Right lobe of liver (tissue), 6 donors: Measurements from ENCODE around the gene NME8. TPM values are rescaled to one million over a fixed set of nuclear protein-coding genes. Genes with fewer than 3 reads are reported as not detected.

Experiments used
- ATAC-seq, 4 donors: fragments of 200-7000 bp; cut with Tn5 transposase; one replicate each; pipeline ENCODE4 v1.9.1; 2020; ENCODE audit warnings: mild to moderate bottlenecking in 4 of 4, moderate library complexity in 4 of 4
- DNase-seq, 3 donors: peaks; one replicate each; pipeline ENCODE4 v3.0.0-alpha.2; 2020
- H3K27ac ChIP-seq, 3 donors: fragments of 200-600 bp; one replicate each; pipeline ENCODE4 v1.8.0; 2022
- H3K27me3 ChIP-seq, 2 donors: fragments of 200-600 bp; one replicate each; pipeline ENCODE4 v1.8.0; 2022
- H3K36me3 ChIP-seq, 4 donors: fragments of 200-600 bp; sonication (generic) in 1 of 4; one replicate each; pipeline versions ENCODE4 v1.5.1 to v1.8.0; 2017 to 2022; ENCODE audit warnings: control low read depth in 1 of 4
- H3K4me1 ChIP-seq, 4 donors: fragments of 200-600 bp; sonication (generic) in 1 of 4; one replicate each; pipeline versions ENCODE4 v1.5.1 to v1.8.0; 2017 to 2022; ENCODE audit warnings: control low read depth in 1 of 4
- H3K4me3 ChIP-seq, 3 donors: fragments of 200-600 bp; one replicate each; pipeline ENCODE4 v1.8.0; 2022
- H3K9me3 ChIP-seq, 4 donors: fragments of 200-600 bp; sonication (generic) in 1 of 4; one replicate each; pipeline versions ENCODE4 v1.5.1 to v1.8.0; 2017 to 2022; ENCODE audit warnings: control low read depth in 1 of 4
- POLR2A ChIP-seq: fragments of 450-650 bp; IDR thresholded peaks from one replicate; pipeline ENCODE4 v1.6.1; 2017; ENCODE audit warnings: antibody characterized with exemption, mild to moderate bottlenecking
- WGBS: methylation state at CpG from one replicate; pipeline ENCODE4 v1.1.6; 2018; ENCODE audit warnings: low coverage, low lambda C conversion rate; ENCODE audit not compliant: insufficient coverage; ENCODE audit errors: missing lambda C conversion rate; 5-methylcytosine and 5-hydroxymethylcytosine counted together
- intact Hi-C, 2 donors: fragments of 100-400 bp; cut with DNase I; formaldehyde crosslinking; loops; one replicate each; pipeline versions ENCODE4 v1.11.2 to v1.14.1; 2022
- total RNA-seq, 6 experiments: library from RNA; depleted of rRNA in 2 of 6; stranded (reverse); fragments of >200 nt in 2 of 6; fragmentation: NEBNext Ultra II Directional in 3 of 6; extraction: Animal tissue kit (Norgen Biotek cat#: 25700) in 3 of 6; gene quantifications; one replicate each; pipeline versions ENCODE4 v1.1.0 to v1.2.4, GENCODE V29; 2016 to 2023
- TF ChIP-seq, protein P1 (sequence below), 4 donors: fragments of 200-600 bp in 3 of 4; fragments of 450-650 bp in 1 of 4; IDR thresholded peaks; one replicate each; pipeline versions ENCODE4 v1.5.1 to v1.8.0; 2016 to 2022; ENCODE audit warnings: antibody characterized with exemption in 4 of 4, mild to moderate bottlenecking in 2 of 4
- donor health status: DM: no; HTN: yes; CAD: no.
- donor health status: DM: no; HTN: no; CAD: no.
- donor health status: DM: no; HTN: no; CAD: no.
- donor health status: DM: no; HTN: yes; CAD: no.
- donor health status: DM: no; HTN: yes; CAD: no.

Gene NME8
- total RNA-seq, 6 experiments from 2014 or later = 0.53 TPM; not detected in 5

DNA sequence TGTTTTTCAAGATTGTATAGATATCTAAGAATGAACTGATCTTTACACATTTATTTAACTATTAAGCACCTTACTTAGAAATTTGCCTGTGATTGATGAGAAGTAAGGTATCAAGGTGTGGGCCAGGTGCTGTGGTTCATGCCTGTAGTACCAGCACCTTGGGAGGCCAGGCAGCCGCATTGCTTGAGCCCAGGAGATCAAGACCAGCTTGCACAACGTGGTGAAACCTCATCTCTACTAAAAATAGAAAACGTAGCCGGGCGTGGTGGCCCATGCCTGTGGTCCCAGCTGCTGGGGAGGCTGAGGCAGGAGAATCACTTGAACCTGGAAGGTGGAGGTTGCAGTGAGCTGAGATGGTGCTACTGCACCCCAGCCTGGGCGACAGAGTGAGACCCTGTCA lies 33.7 kb downstream of the NME8 start:
- WGBS = 60% methylated on average over 5 of the region's 6 CpGs

DNA sequence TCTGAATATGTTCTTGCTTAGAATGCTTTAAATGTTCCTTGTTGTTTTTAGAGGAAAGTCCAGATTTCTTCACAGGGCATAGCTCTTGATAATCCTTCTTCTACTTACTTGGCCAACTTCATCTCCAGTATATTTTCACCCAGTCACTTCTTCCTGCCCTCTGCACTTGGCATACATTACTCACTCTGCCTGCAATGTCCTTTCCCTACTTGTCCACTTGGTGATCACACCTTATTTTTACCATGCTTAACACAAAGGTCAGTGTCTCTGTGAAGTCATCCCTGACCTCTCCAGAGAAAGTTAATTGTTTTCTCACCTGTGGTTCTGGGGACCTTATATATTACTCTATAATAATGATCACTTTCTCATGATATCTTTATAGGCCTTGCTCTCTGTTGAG lies 45.0 kb downstream of the NME8 start:
- no peak for ATAC-seq
- intact Hi-C loops = loop anchor here in 1 of 2 donors (10.0 kb wide), 1 partner anchor 331 kb away; no protein-coding TSS in a partner anchor
- Histone ChIP-seq H3K4me3 (no peak overlapping the region), H3K27ac (no peak overlapping the region), H3K27me3 (no peaks in the 10 kb centered on the region), H3K4me1 (no peaks in the 10 kb centered on the region), H3K9me3 (no peaks in the 10 kb centered on the region), H3K36me3 (no peaks in the 10 kb centered on the region)
- DNase-seq = no peak
- no peak for TF ChIP-seq POLR2A
- TF ChIP-seq, protein P1, sequence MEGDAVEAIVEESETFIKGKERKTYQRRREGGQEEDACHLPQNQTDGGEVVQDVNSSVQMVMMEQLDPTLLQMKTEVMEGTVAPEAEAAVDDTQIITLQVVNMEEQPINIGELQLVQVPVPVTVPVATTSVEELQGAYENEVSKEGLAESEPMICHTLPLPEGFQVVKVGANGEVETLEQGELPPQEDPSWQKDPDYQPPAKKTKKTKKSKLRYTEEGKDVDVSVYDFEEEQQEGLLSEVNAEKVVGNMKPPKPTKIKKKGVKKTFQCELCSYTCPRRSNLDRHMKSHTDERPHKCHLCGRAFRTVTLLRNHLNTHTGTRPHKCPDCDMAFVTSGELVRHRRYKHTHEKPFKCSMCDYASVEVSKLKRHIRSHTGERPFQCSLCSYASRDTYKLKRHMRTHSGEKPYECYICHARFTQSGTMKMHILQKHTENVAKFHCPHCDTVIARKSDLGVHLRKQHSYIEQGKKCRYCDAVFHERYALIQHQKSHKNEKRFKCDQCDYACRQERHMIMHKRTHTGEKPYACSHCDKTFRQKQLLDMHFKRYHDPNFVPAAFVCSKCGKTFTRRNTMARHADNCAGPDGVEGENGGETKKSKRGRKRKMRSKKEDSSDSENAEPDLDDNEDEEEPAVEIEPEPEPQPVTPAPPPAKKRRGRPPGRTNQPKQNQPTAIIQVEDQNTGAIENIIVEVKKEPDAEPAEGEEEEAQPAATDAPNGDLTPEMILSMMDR (IDR thresholded peaks at IDR 0.05) = no peak

More for the DNA sequence above, 33.7 kb downstream of the NME8 start:
- intact Hi-C loops = no loop called here
- no peak for ATAC-seq
- TF ChIP-seq POLR2A = no peak
- TF ChIP-seq, protein P1 (IDR thresholded peaks at IDR 0.05) = no peak
- no peaks in the 10 kb centered on the region for H3K36me3 ChIP-seq
- no peak for DNase-seq
- H3K4me3 ChIP-seq = no peak overlapping the region
- no peak overlapping the region for H3K27ac ChIP-seq
- H3K4me1 ChIP-seq = no peaks in the 10 kb centered on the region
- no peaks in the 10 kb centered on the region for H3K9me3 ChIP-seq
- H3K27me3 ChIP-seq = no peaks in the 10 kb centered on the region

DNA sequence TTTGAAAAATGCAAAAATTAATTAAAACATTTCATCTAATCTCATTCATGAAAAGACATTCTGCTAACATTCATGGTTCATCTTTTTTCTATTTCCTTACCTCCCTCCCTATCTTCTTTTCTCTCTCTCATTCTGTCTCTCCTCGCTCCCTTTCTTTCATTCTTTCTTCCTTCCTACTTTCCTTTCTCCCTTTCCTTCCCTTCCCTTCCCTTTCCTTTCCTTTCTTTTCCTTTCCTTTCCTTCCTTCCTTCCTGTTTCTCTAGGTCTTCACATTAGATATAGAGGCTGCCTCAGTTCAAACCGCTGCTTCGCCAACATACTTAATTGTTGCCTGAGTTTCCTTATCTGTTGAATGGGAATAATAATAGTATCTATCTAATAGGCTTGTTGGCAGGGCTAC lies 46.3 kb downstream of the NME8 start:
- ATAC-seq = no peak
- intact Hi-C loops = loop anchor here in 1 of 2 donors (10.0 kb wide), 1 partner anchor 330 kb away; no protein-coding TSS in a partner anchor
- H3K4me3 ChIP-seq = no peak overlapping the region
- no peaks in the 10 kb centered on the region for H3K4me1 ChIP-seq
- H3K27ac ChIP-seq = no peak overlapping the region
- WGBS = 96% methylated on average over 3 of the region's 3 CpGs
- no peak for TF ChIP-seq POLR2A
- TF ChIP-seq, protein P1 (IDR thresholded peaks at IDR 0.05) = no peak
- no peaks in the 10 kb centered on the region for H3K27me3 ChIP-seq
- no peaks in the 10 kb centered on the region for H3K9me3 ChIP-seq
- no peaks in the 10 kb centered on the region for H3K36me3 ChIP-seq
- no peak for DNase-seq

DNA sequence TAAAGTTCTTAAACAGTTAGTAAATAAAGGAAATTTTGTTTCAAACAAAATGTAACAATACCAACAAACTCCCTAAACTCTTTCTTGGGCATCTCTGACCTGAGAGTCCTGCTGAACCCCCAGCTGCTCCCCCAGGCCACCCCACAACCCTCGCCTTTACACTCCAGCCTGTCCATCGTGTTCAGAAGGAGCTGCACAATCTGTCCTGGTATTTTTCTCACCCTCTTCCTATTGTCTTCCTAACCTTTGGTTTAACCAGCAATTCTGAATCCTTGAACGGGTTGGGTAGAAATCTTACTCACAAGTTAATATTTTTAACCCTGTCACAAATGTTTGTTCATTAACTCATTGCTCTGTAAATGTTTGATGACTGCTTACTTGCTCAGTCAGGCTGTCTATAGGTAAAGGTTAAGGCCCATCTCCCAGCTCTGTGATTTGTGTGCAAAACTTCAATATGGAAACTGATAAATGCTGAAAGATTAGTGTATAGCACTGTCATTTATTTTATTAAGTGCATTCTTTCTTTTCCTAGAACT lies 51.4 kb downstream of the NME8 start:
- DNase-seq (no peak), ATAC-seq (no peak)
- H3K36me3 ChIP-seq = no peaks in the 10 kb centered on the region
- H3K4me1 ChIP-seq = peaks cover 0 to 15% (median 7%) of the 10 kb centered on the region in 4 donors
- intact Hi-C loops = loop anchor here in 1 of 2 donors (10.0 kb wide), 1 partner anchor 325 kb away; no protein-coding TSS in a partner anchor
- TF ChIP-seq POLR2A = no peak
- TF ChIP-seq, protein P1 (IDR thresholded peaks at IDR 0.05) = no peak
- no peaks in the 10 kb centered on the region for H3K9me3 ChIP-seq
- H3K4me3 ChIP-seq = no peak overlapping the region
- no peaks in the 10 kb centered on the region for H3K27me3 ChIP-seq
- no peak overlapping the region for H3K27ac ChIP-seq
- 62% methylated on average over 3 of the region's 3 CpGs for WGBS
